Activated CD8-positive, alpha-beta T cell treated with anti-CD3 and anti-CD28 coated beads for 36 hours (primary cell): Measurements from ENCODE around the gene CENPP. TPM values are rescaled to one million over a fixed set of nuclear protein-coding genes. Genes with fewer than 3 reads are reported as not detected.

Experiments
- ATAC-seq: fragments of 200-7000 bp; cut with Tn5 transposase; one replicate; pipeline ENCODE4 v1.10.0; 2021; ENCODE audit warnings: mild to moderate bottlenecking, moderate library complexity
- CTCF ChIA-PET: fragments of 350-600 bp; sonication (Branson Sonifier 250); formaldehyde crosslinking; loops from one replicate; lab custom pipeline; 2021; ENCODE audit warnings: antibody characterized with exemption; lab: Charles Lee
- POLR2A ChIA-PET: fragments of 350-600 bp; sonication (Branson Sonifier 250); formaldehyde crosslinking; loops from one replicate; lab custom pipeline; 2021; ENCODE audit warnings: antibody characterized with exemption; lab: Charles Lee
- DNase-seq: peaks from one replicate; pipeline ENCODE4 v3.0.0-alpha.2; 2020
- H3K27ac Mint-ChIP-seq: one replicate; pipeline ENCODE4 v1.8.0; 2021; ENCODE audit warnings: mild to moderate bottlenecking, mixed read lengths
- H3K27me3 Mint-ChIP-seq: one replicate; pipeline ENCODE4 v1.8.0; 2021; ENCODE audit warnings: mixed read lengths
- H3K36me3 Mint-ChIP-seq: one replicate; pipeline ENCODE4 v1.8.0; 2021; ENCODE audit warnings: low read depth, mixed read lengths
- H3K4me1 Mint-ChIP-seq: one replicate; pipeline ENCODE4 v1.8.0; 2021; ENCODE audit warnings: low read depth, mixed read lengths
- H3K4me3 Mint-ChIP-seq: one replicate; pipeline ENCODE4 v1.8.0; 2021; ENCODE audit warnings: mild to moderate bottlenecking, moderate library complexity, mixed read lengths
- H3K9me3 Mint-ChIP-seq: one replicate; pipeline ENCODE4 v1.8.0; 2021; ENCODE audit warnings: mixed read lengths
- CTCF ChIP-seq: fragments of 200-600 bp; IDR thresholded peaks from one replicate; pipeline ENCODE4 v1.8.0; 2022; ENCODE audit warnings: antibody characterized with exemption, mild to moderate bottlenecking
- intact Hi-C: fragments of 100-400 bp; cut with micrococcal nuclease; formaldehyde crosslinking; loops from one replicate; pipeline ENCODE4 v1.10.0; 2022
- total RNA-seq, 2 experiments: library from RNA; stranded (reverse); gene quantifications; one replicate each; pipeline ENCODE4 v1.2.3, GENCODE V29; 2021

The CENPP gene
- total RNA-seq, 2 experiments from 2014 or later, result 22.5 to 28.7 TPM

- no peaks in the 10 kb centered on the region for H3K9me3 Mint-ChIP-seq
- peaks cover 5% of the 10 kb centered on the region for H3K4me1 Mint-ChIP-seq
- H3K4me3 Mint-ChIP-seq, result no peak overlapping the region
- ATAC-seq (no peak), DNase-seq (no peak)
- H3K27ac Mint-ChIP-seq, result no peak overlapping the region
- ChIA-PET CTCF (no interaction called here), POLR2A (no interaction called here)
- no peaks in the 10 kb centered on the region for H3K27me3 Mint-ChIP-seq
- intact Hi-C loops, result no loop called here
- no peak for TF ChIP-seq CTCF
- H3K36me3 Mint-ChIP-seq, result no peaks in the 10 kb centered on the region
Observed at GRCh38 chr9:92478783-92479182, 153.0 kb downstream of the CENPP start.

GRCh38 chr9:92479346-92479745, 153.6 kb downstream of the CENPP start:
- ATAC-seq (no peak), DNase-seq (no peak)
- Mint-ChIP-seq H3K4me1 (peaks cover 5% of the 10 kb centered on the region), H3K4me3 (no peak overlapping the region), H3K36me3 (no peaks in the 10 kb centered on the region), H3K9me3 (no peaks in the 10 kb centered on the region), H3K27me3 (no peaks in the 10 kb centered on the region), H3K27ac (no peak overlapping the region)
- no peak for TF ChIP-seq CTCF
- intact Hi-C loops, result no loop called here
- ChIA-PET POLR2A (interaction anchor here (0.6 kb wide), 1 partner anchor 482 kb away, joined by 3 read pairs; no protein-coding TSS in a partner anchor), CTCF (no interaction called here)

GRCh38 chr9:92480291-92480771, 154.6 kb downstream of the CENPP start:
- Mint-ChIP-seq H3K9me3 (no peaks in the 10 kb centered on the region), H3K27me3 (no peaks in the 10 kb centered on the region), H3K36me3 (no peaks in the 10 kb centered on the region), H3K4me3 (no peak overlapping the region), H3K4me1 (peaks cover 5% of the 10 kb centered on the region), H3K27ac (no peak overlapping the region)
- intact Hi-C loops, result no loop called here
- ChIA-PET CTCF (interaction anchor here (1.0 to 1.2 kb wide), 2 partner anchors 11 to 311 kb away, joined by 3 read pairs; no protein-coding TSS in a partner anchor), POLR2A (interaction anchor here (0.7 kb wide), 1 partner anchor 41 kb away, joined by 3 read pairs; no protein-coding TSS in a partner anchor)
- no peak for TF ChIP-seq CTCF
- no peak for ATAC-seq
- DNase-seq, result no peak

GRCh38 chr9:92480986-92481633, 155.4 kb downstream of the CENPP start:
- ChIA-PET CTCF (interaction anchor here (1.0 to 1.2 kb wide), 2 partner anchors 10 to 310 kb away, joined by 3 read pairs; no protein-coding TSS in a partner anchor), POLR2A (no interaction called here)

More at GRCh38 chr9:92480986-92481633, 155.4 kb downstream of the CENPP start:
- ATAC-seq (no peak), DNase-seq (no peak)
- H3K36me3 Mint-ChIP-seq, result no peaks in the 10 kb centered on the region
- H3K9me3 Mint-ChIP-seq, result no peaks in the 10 kb centered on the region
- no peak for TF ChIP-seq CTCF
- no peaks in the 10 kb centered on the region for H3K27me3 Mint-ChIP-seq
- no peak overlapping the region for H3K4me3 Mint-ChIP-seq
- intact Hi-C loops, result no loop called here
- peaks cover 5% of the 10 kb centered on the region for H3K4me1 Mint-ChIP-seq
- H3K27ac Mint-ChIP-seq, result no peak overlapping the region
